ENCODE measurements around the gene PLA2G4F.

The PLA2G4F gene, protein sequence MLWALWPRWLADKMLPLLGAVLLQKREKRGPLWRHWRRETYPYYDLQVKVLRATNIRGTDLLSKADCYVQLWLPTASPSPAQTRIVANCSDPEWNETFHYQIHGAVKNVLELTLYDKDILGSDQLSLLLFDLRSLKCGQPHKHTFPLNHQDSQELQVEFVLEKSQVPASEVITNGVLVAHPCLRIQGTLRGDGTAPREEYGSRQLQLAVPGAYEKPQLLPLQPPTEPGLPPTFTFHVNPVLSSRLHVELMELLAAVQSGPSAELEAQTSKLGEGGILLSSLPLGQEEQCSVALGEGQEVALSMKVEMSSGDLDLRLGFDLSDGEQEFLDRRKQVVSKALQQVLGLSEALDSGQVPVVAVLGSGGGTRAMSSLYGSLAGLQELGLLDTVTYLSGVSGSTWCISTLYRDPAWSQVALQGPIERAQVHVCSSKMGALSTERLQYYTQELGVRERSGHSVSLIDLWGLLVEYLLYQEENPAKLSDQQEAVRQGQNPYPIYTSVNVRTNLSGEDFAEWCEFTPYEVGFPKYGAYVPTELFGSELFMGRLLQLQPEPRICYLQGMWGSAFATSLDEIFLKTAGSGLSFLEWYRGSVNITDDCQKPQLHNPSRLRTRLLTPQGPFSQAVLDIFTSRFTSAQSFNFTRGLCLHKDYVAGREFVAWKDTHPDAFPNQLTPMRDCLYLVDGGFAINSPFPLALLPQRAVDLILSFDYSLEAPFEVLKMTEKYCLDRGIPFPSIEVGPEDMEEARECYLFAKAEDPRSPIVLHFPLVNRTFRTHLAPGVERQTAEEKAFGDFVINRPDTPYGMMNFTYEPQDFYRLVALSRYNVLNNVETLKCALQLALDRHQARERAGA

DNA sequence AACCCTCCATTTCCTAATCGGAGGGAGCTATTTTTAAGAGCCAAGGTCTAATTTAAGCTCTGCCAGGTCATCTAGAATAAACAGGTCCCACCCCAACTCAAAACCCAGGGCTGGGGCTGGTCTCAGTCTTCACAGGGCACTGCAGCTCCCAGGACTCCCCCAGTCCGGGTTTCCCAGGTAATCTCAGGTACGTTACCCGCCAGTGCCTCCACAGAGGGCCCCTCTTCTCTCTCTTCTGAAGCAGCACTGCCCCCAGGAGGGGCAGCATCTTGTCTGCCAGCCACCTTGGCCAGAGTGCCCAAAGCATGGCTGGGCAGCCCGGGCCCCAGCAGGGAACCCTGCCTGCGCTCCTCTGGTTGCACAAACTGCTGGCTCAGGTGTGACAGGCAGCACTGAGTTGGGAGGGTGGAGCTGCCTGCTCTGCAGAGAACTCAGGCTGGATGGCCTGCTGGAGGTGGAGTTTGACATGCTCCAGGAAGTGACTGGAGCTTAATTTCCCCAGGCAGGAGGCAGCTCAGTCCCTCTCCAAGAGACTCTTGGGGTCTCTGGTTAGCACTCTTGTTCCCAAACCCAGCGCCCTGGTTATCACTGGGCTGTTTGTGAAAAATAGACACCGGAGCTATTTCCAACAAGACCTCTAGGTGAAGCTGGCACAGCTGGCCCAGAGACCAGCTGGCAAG lies at the start of gene PLA2G4F:
Gene PLA2G4F, minus strand, starts transcription at position 394 of the 680 bp plus-strand sequence. Its CDS starts 87 bp downstream, at position 307.
- CTCF ChIA-PET, result no interaction called here
- no peak for TF ChIP-seq FOXK2 (IDR thresholded peaks at IDR 0.05)
- no peak for TF ChIP-seq HDGF (IDR thresholded peaks at IDR 0.05; ENCODE audit: borderline replicate concordance)
- no peak for TF ChIP-seq TARDBP (IDR thresholded peaks at IDR 0.05)
- TF ChIP-seq ELF4 (IDR thresholded peaks at IDR 0.05), result no peak
- TF ChIP-seq BHLHE40 (IDR thresholded peaks at IDR 0.05; ENCODE audit: borderline replicate concordance), result no peak
- TF ChIP-seq L3MBTL2 (conservative IDR thresholded peaks at IDR 0.05), result no peak
- no peak for TF ChIP-seq NFRKB (IDR thresholded peaks at IDR 0.05)
- no peak for TF ChIP-seq SUZ12 (IDR thresholded peaks at IDR 0.05)
- no peak for TF ChIP-seq ARNT (IDR thresholded peaks at IDR 0.05)
- TF ChIP-seq FOXA1 (IDR thresholded peaks at IDR 0.05), result no peak
- no peak for TF ChIP-seq SP1 (IDR thresholded peaks at IDR 0.05)
- TF ChIP-seq, protein P1, sequence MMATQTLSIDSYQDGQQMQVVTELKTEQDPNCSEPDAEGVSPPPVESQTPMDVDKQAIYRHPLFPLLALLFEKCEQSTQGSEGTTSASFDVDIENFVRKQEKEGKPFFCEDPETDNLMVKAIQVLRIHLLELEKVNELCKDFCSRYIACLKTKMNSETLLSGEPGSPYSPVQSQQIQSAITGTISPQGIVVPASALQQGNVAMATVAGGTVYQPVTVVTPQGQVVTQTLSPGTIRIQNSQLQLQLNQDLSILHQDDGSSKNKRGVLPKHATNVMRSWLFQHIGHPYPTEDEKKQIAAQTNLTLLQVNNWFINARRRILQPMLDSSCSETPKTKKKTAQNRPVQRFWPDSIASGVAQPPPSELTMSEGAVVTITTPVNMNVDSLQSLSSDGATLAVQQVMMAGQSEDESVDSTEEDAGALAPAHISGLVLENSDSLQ (IDR thresholded peaks at IDR 0.05), result no peak
- POLR2A ChIA-PET, result interaction anchor here (0.9 kb wide), 1 partner anchor 184 kb away, joined by 3 read pairs; the partner anchor contains the start of gene EHD4
- no peak for DNase-seq (ENCODE audit: extremely low spot score)

DNA sequence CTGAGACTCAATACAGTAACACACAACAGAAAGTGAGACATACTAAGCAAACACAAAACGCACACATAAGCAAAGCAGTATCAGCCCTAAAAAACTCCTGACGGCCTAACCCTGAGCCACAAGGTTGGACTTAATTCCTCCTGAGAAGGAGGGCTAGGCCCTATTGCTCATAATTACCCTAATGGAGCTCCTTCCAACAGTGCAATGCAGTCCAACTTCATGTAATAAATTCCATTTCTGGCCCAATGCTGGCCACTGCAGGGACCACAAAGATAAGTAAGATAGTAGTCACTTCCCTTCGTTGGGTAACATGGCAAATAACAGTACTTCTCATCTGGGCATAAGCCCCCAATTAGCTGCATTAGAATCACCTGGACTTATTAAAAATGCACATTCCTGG lies 47.5 kb upstream of the PLA2G4F start:
- ChIA-PET CTCF (no interaction called here), POLR2A (no interaction called here)
- TF ChIP-seq, protein P1 (IDR thresholded peaks at IDR 0.05), result no peak
- TF ChIP-seq ZNF384 (IDR thresholded peaks at IDR 0.05) (no peak), ARNT (IDR thresholded peaks at IDR 0.05) (no peak), SUZ12 (IDR thresholded peaks at IDR 0.05) (no peak), L3MBTL2 (conservative IDR thresholded peaks at IDR 0.05) (no peak), HDGF (IDR thresholded peaks at IDR 0.05; ENCODE audit: borderline replicate concordance) (no peak), CTBP1 (IDR thresholded peaks at IDR 0.05; ENCODE audit: borderline replicate concordance) (no peak), NFRKB (IDR thresholded peaks at IDR 0.05) (no peak), TARDBP (IDR thresholded peaks at IDR 0.05) (no peak), FOXM1 (IDR thresholded peaks at IDR 0.05; ENCODE audit: borderline replicate concordance) (no peak)
- no peak for DNase-seq (ENCODE audit: extremely low spot score)

DNA sequence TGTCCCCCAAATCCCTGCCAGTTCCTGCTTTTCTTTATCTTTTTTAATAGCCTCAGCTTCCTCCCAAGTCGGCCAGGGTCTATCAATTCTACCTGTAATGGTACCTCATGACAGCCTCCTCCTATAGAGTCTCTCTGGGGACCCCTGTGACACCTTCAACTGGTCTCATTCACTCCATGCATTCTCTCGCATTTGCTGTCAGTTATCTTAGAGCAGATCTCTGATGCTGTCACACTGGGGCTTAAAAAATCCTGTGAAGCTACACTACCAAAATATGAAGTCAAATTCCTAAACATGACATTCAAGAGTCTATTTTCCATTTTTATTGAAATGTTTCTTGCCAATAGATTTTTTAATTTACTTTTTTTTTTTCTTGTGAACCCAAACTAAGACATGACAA lies 46.2 kb upstream of the PLA2G4F start:
- POLR2A ChIA-PET, result interaction anchor here (1.0 kb wide), 1 partner anchor 9 kb away, joined by 3 read pairs; no protein-coding TSS in a partner anchor
- no peak for DNase-seq (ENCODE audit: extremely low spot score)
- TF ChIP-seq, protein P1 (IDR thresholded peaks at IDR 0.05), result no peak
- TF ChIP-seq FOXM1 (IDR thresholded peaks at IDR 0.05; ENCODE audit: borderline replicate concordance), result no peak
- TF ChIP-seq ZNF384 (IDR thresholded peaks at IDR 0.05), result no peak
- TF ChIP-seq ELF4 (IDR thresholded peaks at IDR 0.05), result no peak
- TF ChIP-seq FOXA1 (IDR thresholded peaks at IDR 0.05), result no peak
- no peak for TF ChIP-seq SUZ12 (IDR thresholded peaks at IDR 0.05)
- TF ChIP-seq NFRKB (IDR thresholded peaks at IDR 0.05), result no peak
- TF ChIP-seq BHLHE40 (IDR thresholded peaks at IDR 0.05; ENCODE audit: borderline replicate concordance), result no peak
- no peak for TF ChIP-seq SP1 (IDR thresholded peaks at IDR 0.05)
- no peak for TF ChIP-seq HDGF (IDR thresholded peaks at IDR 0.05; ENCODE audit: borderline replicate concordance)
- TF ChIP-seq ARNT (IDR thresholded peaks at IDR 0.05), result no peak
- TF ChIP-seq CTBP1 (IDR thresholded peaks at IDR 0.05; ENCODE audit: borderline replicate concordance), result no peak
- TF ChIP-seq LEF1 (IDR thresholded peaks at IDR 0.05; ENCODE audit: borderline replicate concordance), result no peak
- no peak for TF ChIP-seq L3MBTL2 (conservative IDR thresholded peaks at IDR 0.05)
- no peak for TF ChIP-seq FOXK2 (IDR thresholded peaks at IDR 0.05)
- TF ChIP-seq TARDBP (IDR thresholded peaks at IDR 0.05), result no peak
- CTCF ChIA-PET, result no interaction called here

DNA sequence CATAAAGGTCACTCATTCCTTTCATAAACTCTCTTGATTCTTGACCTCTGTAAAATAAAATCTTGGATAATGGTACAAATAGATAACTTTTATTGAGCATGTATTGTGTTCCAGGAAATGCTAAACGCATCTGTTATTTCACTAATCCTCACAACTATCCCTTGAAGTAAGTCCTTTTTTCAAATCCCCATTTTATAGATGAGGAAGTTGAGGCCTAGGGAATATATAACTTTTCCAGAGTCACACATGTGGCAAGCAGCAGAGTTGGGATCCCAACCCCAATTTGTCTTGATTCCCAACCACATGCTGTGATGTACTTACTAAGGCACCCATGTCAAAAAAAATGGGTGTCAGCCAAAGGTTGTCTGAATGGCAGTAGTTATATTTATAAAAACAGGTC lies 45.4 kb upstream of the PLA2G4F start:
- ChIA-PET POLR2A (no interaction called here), CTCF (no interaction called here)
- DNase-seq (ENCODE audit: extremely low spot score), result no peak
- TF ChIP-seq FOXM1 (IDR thresholded peaks at IDR 0.05; ENCODE audit: borderline replicate concordance) (no peak), ARNT (IDR thresholded peaks at IDR 0.05) (no peak), SP1 (IDR thresholded peaks at IDR 0.05) (no peak), ELF4 (IDR thresholded peaks at IDR 0.05) (no peak), HDGF (IDR thresholded peaks at IDR 0.05; ENCODE audit: borderline replicate concordance) (no peak), FOXK2 (IDR thresholded peaks at IDR 0.05) (no peak), LEF1 (IDR thresholded peaks at IDR 0.05; ENCODE audit: borderline replicate concordance) (no peak), SUZ12 (IDR thresholded peaks at IDR 0.05) (no peak), CTBP1 (IDR thresholded peaks at IDR 0.05; ENCODE audit: borderline replicate concordance) (no peak), L3MBTL2 (conservative IDR thresholded peaks at IDR 0.05) (no peak)

DNA sequence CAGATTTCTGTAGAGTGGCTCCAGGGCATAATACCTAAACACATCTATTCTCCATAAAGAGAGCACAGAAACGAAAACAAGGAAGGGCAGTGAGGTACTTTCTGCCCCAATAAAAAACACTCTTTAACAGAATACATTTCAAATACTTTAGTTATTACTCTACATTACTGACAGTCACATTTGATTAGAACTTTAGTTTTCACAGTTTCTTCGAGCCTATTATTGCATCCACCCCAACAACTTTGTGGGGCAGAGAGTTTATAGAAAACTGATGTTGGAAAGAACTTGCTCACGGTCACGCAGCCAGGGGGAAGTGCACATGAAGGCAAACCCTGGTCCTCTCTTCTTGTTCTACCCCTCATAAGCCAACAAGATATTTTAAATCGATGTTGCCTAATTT lies 42.7 kb upstream of the PLA2G4F start:
- ChIA-PET POLR2A (no interaction called here), CTCF (no interaction called here)
- no peak for DNase-seq (ENCODE audit: extremely low spot score)
- TF ChIP-seq L3MBTL2 (conservative IDR thresholded peaks at IDR 0.05) (no peak), FOXM1 (IDR thresholded peaks at IDR 0.05; ENCODE audit: borderline replicate concordance) (no peak), ZNF384 (IDR thresholded peaks at IDR 0.05) (no peak), ELF4 (IDR thresholded peaks at IDR 0.05) (no peak), SUZ12 (IDR thresholded peaks at IDR 0.05) (no peak), FOXK2 (IDR thresholded peaks at IDR 0.05) (no peak), ARNT (IDR thresholded peaks at IDR 0.05) (no peak), FOXA1 (IDR thresholded peaks at IDR 0.05) (no peak)
